Pancreas (tissue), 10 donors: Measurements from ENCODE around the gene AGER. TPM values are rescaled to one million over a fixed set of nuclear protein-coding genes. Genes with fewer than 3 reads are reported as not detected.
"Not testable (repeated sequence)": the region's sequence is repeated elsewhere in the genome, so short reads cannot be mapped to it uniquely, and the experiment has no call there.

Experiments used
- ATAC-seq, 4 donors: fragments of 200-7000 bp; cut with Tn5 transposase; one replicate each; pipeline versions ENCODE4 v1.8.0 to v1.9.1; 2020; ENCODE audit warnings: mild to moderate bottlenecking in 4 of 4, moderate library complexity in 4 of 4
- DNase-seq, 6 donors: peaks; one replicate each; pipeline ENCODE4 v3.0.0-alpha.2; 2020
- FAIRE-seq: peaks from 2 replicates; lab custom pipeline; 2012; peaks lifted over from hg19 to GRCh38; lab: Jason Lieb, UNC
- H3K27ac ChIP-seq, 4 donors: fragments of 200-600 bp; sonication (generic); 1 replicate in 3 of 4; 2 replicates in 1 of 4; pipeline versions ENCODE4 v1.5.0 to v1.8.0; 2020
- H3K27me3 ChIP-seq, 4 donors: fragments of 200-600 bp; one replicate each; pipeline ENCODE4 v1.8.0; 2021
- H3K36me3 ChIP-seq, 3 donors: fragments of 200-600 bp; sonication (generic) in 1 of 3; one replicate each; pipeline versions ENCODE4 v1.5.0 to v1.8.0; 2020 to 2021
- H3K4me1 ChIP-seq, 3 donors: fragments of 200-600 bp; one replicate each; pipeline ENCODE4 v1.8.0; 2021
- H3K4me3 ChIP-seq, 4 donors: fragments of 200-600 bp; sonication (generic) in 2 of 4; one replicate each; pipeline versions ENCODE4 v1.5.0 to v1.8.0; 2020 to 2021
- H3K9me3 ChIP-seq, 4 donors: fragments of 200-600 bp; one replicate each; pipeline ENCODE4 v1.8.0; 2021
- CTCF ChIP-seq, 4 donors: fragments of 200-600 bp; sonication (generic) in 3 of 4; IDR thresholded peaks; one replicate each; pipeline versions ENCODE4 v1.5.0 to v1.8.0; 2021; ENCODE audit warnings: antibody characterized with exemption in 4 of 4
- WGBS, 2 donors: extraction: QIAGEN DNeasy Blood & Tissue Kit; methylation state at CpG; one replicate each; pipeline ENCODE4 v1.1.7; 2013; 5-methylcytosine and 5-hydroxymethylcytosine counted together
- intact Hi-C, 3 donors: fragments of 100-400 bp; cut with DNase I; formaldehyde crosslinking; loops; one replicate each; pipeline versions ENCODE4 v1.11.1 to v1.14.2; 2022
- polyA plus RNA-seq, 2 donors: library from polyadenylated mRNA; stranded (reverse); fragments of 200-250 nt; gene quantifications; one replicate each; pipeline ENCODE4 v1.2.3, GENCODE V29; 2013
- total RNA-seq, 6 donors: library from RNA; stranded (reverse); fragmentation: NEBNext Ultra II Directional in 4 of 6; extraction: Animal tissue kit (Norgen Biotek cat#: 25700) in 4 of 6; gene quantifications; one replicate each; pipeline versions ENCODE4 v1.2.1 to v1.2.4, GENCODE V29; 2021 to 2023
- donor health status: healthy with polysubstance abuse.
- donor health status: DM: no; HTN: no; CAD: no; lungs with moderate emphysema.
- donor health status: DM: no; HTN: no; CAD: no.
- donor health status: control.
- donor health status: control.
- donor health status: Bipolar disorder and iron deficiency.
- donor health status: DM: yes; HTN: yes; CAD: no.
- donor health status: DM: no; HTN: no; CAD: no.
- donor health status: DM: no; HTN: no; CAD: no.
- donor health status: DM: yes; HTN: yes; CAD: no.

The AGER gene
- total and polyA plus RNA-seq, 8 donors: 1.9 to 20.6 (median 3.3) TPM

- H3K4me3 ChIP-seq: no peak overlapping the region
These were observed 31.6 kb upstream of the AGER start for GRCh38 chr6:32215617-32216016.

GRCh38 chr6:32214126-32214525 lies 30.1 kb upstream of the AGER start:
- ATAC-seq: no peak

More at GRCh38 chr6:32215617-32216016, 31.6 kb upstream of the AGER start:
- no peak for DNase-seq
- intact Hi-C loops: no loop called here
- Histone ChIP-seq H3K27me3 (no peaks in the 10 kb centered on the region), H3K27ac (no peak overlapping the region), H3K4me1 (no peaks in the 10 kb centered on the region), H3K9me3 (no peaks in the 10 kb centered on the region), H3K36me3 (no peaks in the 10 kb centered on the region)
- FAIRE-seq: no peak
- ATAC-seq: no peak
- TF ChIP-seq CTCF (IDR thresholded peaks at IDR 0.05): no peak
- 84 to 95% methylated on average over 4 of the region's 4 CpGs for WGBS, 2 donors

GRCh38 chr6:32213649-32214048 lies 29.6 kb upstream of the AGER start:
- FAIRE-seq (no peak), DNase-seq (no peak), ATAC-seq (no peak)
- Histone ChIP-seq H3K9me3 (no peaks in the 10 kb centered on the region), H3K36me3 (no peaks in the 10 kb centered on the region), H3K27ac (no peak overlapping the region), H3K27me3 (no peaks in the 10 kb centered on the region), H3K4me3 (no peak overlapping the region), H3K4me1 (no peaks in the 10 kb centered on the region)
- 77 to 85% methylated on average over 6 of the region's 6 CpGs for WGBS, 2 donors
- intact Hi-C loops: no loop called here
- no peak for TF ChIP-seq CTCF (IDR thresholded peaks at IDR 0.05)

More at GRCh38 chr6:32214126-32214525, 30.1 kb upstream of the AGER start:
- Histone ChIP-seq H3K27ac (no peak overlapping the region), H3K36me3 (no peaks in the 10 kb centered on the region), H3K9me3 (no peaks in the 10 kb centered on the region), H3K4me1 (no peaks in the 10 kb centered on the region), H3K27me3 (no peaks in the 10 kb centered on the region), H3K4me3 (no peak overlapping the region)
- WGBS, 2 donors: 73 to 86% methylated on average over 3 of the region's 3 CpGs
- TF ChIP-seq CTCF (IDR thresholded peaks at IDR 0.05): no peak
- DNase-seq (no peak), FAIRE-seq (no peak)
- intact Hi-C loops: no loop called here

GRCh38 chr6:32212076-32212760 lies 28.2 kb upstream of the AGER start:
- Histone ChIP-seq H3K9me3 (no peaks in the 10 kb centered on the region), H3K4me3 (no peak overlapping the region), H3K4me1 (no peaks in the 10 kb centered on the region), H3K27ac (no peak overlapping the region), H3K36me3 (no peaks in the 10 kb centered on the region), H3K27me3 (no peaks in the 10 kb centered on the region)
- no peak for TF ChIP-seq CTCF (IDR thresholded peaks at IDR 0.05)
- DNase-seq (no peak), FAIRE-seq (no peak), ATAC-seq (no peak)
- 74% methylated on average over 12 of the region's 12 CpGs for WGBS, 2 donors
- intact Hi-C loops: no loop called here

- DNase-seq: not testable (repeated sequence)
- 78 to 80% methylated on average over 4 of the region's 4 CpGs for WGBS, 2 donors
These were observed 27.4 kb upstream of the AGER start for GRCh38 chr6:32211432-32211831.

More at GRCh38 chr6:32211432-32211831, 27.4 kb upstream of the AGER start:
- H3K4me3 ChIP-seq, ATAC-seq, intact Hi-C loops, FAIRE-seq, H3K27me3 ChIP-seq, H3K27ac ChIP-seq, H3K4me1 ChIP-seq, H3K9me3 ChIP-seq, H3K36me3 ChIP-seq: not testable (repeated sequence)
